Measurements from ENCODE around the gene AFP. TPM values are rescaled to one million over a fixed set of nuclear protein-coding genes. Genes with fewer than 3 reads are reported as not detected.

Gene AFP
- total and polyA plus RNA-seq, 7 donors: not detected

DNA sequence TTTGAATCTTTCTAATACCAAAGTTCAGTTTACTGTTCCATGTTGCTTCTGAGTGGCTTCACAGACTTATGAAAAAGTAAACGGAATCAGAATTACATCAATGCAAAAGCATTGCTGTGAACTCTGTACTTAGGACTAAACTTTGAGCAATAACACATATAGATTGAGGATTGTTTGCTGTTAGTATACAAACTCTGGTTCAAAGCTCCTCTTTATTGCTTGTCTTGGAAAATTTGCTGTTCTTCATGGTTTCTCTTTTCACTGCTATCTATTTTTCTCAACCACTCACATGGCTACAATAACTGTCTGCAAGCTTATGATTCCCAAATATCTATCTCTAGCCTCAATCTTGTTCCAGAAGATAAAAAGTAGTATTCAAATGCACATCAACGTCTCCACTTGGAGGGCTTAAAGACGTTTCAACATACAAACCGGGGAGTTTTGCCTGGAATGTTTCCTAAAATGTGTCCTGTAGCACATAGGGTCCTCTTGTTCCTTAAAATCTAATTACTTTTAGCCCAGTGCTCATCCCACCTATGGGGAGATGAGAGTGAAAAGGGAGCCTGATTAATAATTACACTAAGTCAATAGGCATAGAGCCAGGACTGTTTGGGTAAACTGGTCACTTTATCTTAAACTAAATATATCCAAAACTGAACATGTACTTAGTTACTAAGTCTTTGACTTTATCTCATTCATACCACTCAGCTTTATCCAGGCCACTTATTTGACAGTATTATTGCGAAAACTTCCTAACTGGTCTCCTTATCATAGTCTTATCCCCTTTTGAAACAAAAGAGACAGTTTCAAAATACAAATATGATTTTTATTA lies 3.6 kb upstream of the AFP start:
- Histone ChIP-seq H3K4me3 (no peak overlapping the region), H3K4me1 (no peaks in the 10 kb centered on the region), H3K36me3 (ENCODE audit: insufficient read depth in 1 of 2, low read depth in 1 of 2) (no peaks in the 10 kb centered on the region), H3K9me3 (no peaks in the 10 kb centered on the region), H3K27ac (no peak overlapping the region), H3K27me3 (ENCODE audit: insufficient read depth in 3 of 3, low read length in 2 of 3) (no peaks in the 10 kb centered on the region)
- 71 to 83% (median 80%) methylated on average over 5 of the region's 5 CpGs for WGBS, 3 donors
- ATAC-seq (no peak), DNase-seq (no peak)
- intact Hi-C loops (cut with DNase I): no loop called here
- no peak for TF ChIP-seq CTCF (IDR thresholded peaks at IDR 0.05)

- DNase-seq (no peak), ATAC-seq (no peak)
- Histone ChIP-seq H3K27ac (no peak overlapping the region), H3K9me3 (no peaks in the 10 kb centered on the region), H3K36me3 (ENCODE audit: insufficient read depth in 1 of 2, low read depth in 1 of 2) (no peaks in the 10 kb centered on the region), H3K4me1 (no peaks in the 10 kb centered on the region), H3K27me3 (ENCODE audit: insufficient read depth in 3 of 3, low read length in 2 of 3) (no peaks in the 10 kb centered on the region), H3K4me3 (no peak overlapping the region)
- intact Hi-C loops (cut with DNase I): no loop called here
- no peak for TF ChIP-seq CTCF (IDR thresholded peaks at IDR 0.05)
- 83 to 87% (median 86%) methylated on average over 2 of the region's 2 CpGs for WGBS, 3 donors
Observed at GRCh38 chr4:73433140-73433539, 2.9 kb upstream of the AFP start.

GRCh38 chr4:73434311-73434710 lies 1.7 kb upstream of the AFP start:
- no peak overlapping the region for H3K4me3 ChIP-seq
- DNase-seq (no peak), ATAC-seq (no peak)
- no peak overlapping the region for H3K27ac ChIP-seq
- H3K4me1 ChIP-seq: no peaks in the 10 kb centered on the region
- no peak for TF ChIP-seq CTCF (IDR thresholded peaks at IDR 0.05)
- H3K27me3 ChIP-seq (ENCODE audit: insufficient read depth in 3 of 3, low read length in 2 of 3): no peaks in the 10 kb centered on the region
- WGBS, 3 donors: 43 to 44% (median 43%) methylated on average over 3 of the region's 3 CpGs
- H3K9me3 ChIP-seq: no peaks in the 10 kb centered on the region
- no peaks in the 10 kb centered on the region for H3K36me3 ChIP-seq (ENCODE audit: insufficient read depth in 1 of 2, low read depth in 1 of 2)
- intact Hi-C loops (cut with DNase I): no loop called here

DNA sequence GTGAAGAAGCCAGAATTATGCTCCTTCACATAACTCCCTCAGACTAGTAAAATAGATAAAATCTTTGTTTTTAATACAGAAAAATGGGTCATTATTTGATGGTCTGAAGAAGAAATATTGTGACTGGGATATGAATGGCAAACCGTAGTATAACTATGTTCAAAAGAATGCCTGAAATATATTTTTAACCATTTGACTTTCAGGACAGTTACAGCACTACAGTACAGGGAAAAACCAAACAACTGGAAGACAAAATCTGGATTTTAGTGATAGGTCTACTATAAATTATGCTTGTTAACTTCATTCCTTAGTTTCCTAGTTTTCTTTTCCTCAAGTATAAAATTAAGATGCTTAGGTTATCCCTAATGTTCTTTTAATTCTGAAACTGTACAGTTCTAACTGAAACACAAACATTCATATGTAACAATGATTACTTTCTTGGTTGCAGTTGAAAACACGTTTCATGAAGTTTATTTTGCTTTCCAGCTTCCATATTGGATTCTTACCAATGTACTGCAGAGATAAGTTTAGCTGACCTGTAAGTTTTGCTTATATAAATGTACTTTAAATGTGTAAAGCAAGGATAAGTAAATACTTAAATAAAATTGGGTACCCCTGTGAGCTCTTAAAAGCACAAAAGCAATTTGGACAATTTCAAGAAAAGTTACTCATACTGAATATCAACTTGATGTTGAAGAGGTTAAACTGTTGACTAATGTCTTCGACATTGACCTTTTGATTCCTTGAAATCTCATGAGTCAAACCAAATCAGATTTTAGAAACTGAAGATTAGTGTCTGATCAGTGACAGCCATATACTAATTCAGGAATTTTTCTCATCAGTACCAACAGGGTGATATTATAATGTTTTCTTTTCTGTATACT lies 895 bp downstream of the AFP start:
- DNase-seq (no peak), ATAC-seq (no peak)
- Histone ChIP-seq H3K9me3 (no peaks in the 10 kb centered on the region), H3K4me1 (no peaks in the 10 kb centered on the region), H3K27me3 (ENCODE audit: insufficient read depth in 3 of 3, low read length in 2 of 3) (no peaks in the 10 kb centered on the region), H3K27ac (no peak overlapping the region), H3K36me3 (ENCODE audit: insufficient read depth in 1 of 2, low read depth in 1 of 2) (no peaks in the 10 kb centered on the region), H3K4me3 (no peak overlapping the region)
- no peak for TF ChIP-seq CTCF (IDR thresholded peaks at IDR 0.05)
- WGBS, 3 donors: 63 to 69% (median 67%) methylated on average over 3 of the region's 3 CpGs
- intact Hi-C loops (cut with DNase I): no loop called here
